Activated effector memory CD4-positive, alpha-beta T cell treated with anti-CD3 and anti-CD28 coated beads, Interleukin-2, amount 50 U/mL, for 16 hours (primary cell): Measurements from ENCODE around the gene GPATCH4.
A peak's percentile ranks its signal among the peaks of the same experiment; 100 is the strongest.
"Not testable (repeated sequence)": the region's sequence is repeated elsewhere in the genome, so short reads cannot be mapped to it uniquely, and the experiment has no call there.

ENCODE experiments used
- DNase-seq: peaks from one replicate; pipeline ENCODE4 v3.0.0-alpha.2; 2020

The GPATCH4 gene

DNA sequence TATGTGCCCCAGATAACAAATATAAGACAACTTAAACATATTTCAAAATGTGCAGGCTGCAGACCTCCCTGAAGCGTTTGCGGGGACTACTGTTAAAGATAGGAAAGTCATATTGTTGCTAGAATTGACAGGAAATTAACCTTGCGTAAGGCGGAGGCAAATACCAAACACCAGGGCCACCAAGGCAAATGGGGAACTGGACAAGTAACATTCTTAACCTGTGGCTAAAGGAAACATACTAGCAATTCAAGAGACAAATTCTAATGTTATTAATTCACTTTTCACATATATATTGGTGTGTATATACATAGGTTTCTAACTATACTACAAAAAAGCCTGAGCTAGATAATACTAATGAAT lies 24.8 kb upstream of the GPATCH4 start:
- no peak for DNase-seq

GRCh38 chr1:156625436-156626078 lies 24.3 kb upstream of the GPATCH4 start:
- peak; percentile 88 for DNase-seq

- peak; percentile 61 for DNase-seq
Observed at GRCh38 chr1:156624814-156625435, 23.6 kb upstream of the GPATCH4 start.

DNA sequence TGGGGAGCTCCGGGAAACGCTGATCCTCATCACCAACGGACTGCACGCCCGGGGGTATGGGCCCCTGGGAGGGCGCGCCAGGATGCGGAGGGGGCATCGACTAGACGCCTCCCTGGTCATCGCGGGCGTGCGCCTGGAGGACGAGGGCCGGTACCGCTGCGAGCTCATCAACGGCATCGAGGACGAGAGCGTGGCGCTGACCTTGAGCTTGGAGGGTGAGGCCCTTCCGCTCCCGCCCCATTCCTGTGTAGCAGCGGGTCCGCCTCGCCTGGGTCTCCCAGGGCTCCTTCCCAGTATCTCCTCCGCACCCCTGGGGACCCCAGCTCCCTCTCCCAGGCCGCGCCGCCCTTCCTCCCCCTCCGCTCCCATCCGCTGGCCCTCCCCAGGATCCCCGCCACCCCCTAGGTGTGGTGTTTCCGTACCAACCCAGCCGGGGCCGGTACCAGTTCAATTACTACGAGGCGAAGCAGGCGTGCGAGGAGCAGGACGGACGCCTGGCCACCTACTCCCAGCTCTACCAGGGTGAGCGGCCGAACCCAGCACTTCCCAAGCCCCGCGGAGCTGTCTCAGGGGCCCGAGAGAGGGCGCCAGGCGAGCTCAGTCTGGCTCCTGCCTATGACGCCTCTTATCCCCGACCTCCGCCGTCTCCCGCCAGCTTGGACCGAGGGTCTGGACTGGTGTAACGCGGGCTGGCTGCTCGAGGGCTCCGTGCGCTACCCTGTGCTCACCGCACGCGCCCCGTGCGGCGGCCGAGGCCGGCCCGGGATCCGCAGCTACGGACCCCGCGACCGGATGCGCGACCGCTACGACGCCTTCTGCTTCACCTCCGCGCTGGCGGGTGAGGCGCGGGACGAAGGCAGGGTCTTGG lies 22.9 kb upstream of the GPATCH4 start:
- DNase-seq: peak; percentile 74

DNA sequence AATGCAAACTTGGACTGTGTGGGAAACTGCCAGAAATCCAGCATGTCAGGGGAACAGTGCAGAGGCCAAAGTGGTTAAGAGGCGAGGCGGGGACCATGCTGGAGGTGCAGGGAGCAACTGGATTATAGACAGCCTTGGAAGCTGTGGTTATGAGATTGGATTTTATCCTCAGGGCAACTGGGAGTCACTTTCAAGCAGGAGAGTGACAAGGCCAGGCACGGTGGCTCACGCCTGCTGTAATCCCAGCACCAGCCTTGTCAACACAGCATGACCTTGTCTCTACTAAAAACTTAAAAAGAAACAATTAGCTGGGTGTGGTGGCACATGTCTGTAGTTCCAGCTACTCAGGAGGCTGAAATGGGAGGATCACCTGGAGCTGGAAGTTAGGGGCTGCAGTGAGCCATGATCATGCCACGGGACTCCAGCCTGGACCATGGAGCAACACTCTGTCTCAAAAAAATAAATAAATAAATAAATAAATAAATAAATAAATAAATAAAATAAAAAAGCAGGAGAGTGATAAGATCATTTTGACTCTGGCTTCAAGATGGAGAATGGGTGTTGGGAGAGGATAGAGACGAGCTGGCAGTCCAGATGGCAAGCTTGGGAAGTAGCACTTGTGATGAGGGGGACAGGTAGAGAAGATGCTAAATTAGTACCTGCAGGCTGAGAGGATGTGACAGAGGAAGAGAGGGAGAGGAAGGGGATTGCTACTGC lies 21.5 kb upstream of the GPATCH4 start:
- no peak for DNase-seq

DNA sequence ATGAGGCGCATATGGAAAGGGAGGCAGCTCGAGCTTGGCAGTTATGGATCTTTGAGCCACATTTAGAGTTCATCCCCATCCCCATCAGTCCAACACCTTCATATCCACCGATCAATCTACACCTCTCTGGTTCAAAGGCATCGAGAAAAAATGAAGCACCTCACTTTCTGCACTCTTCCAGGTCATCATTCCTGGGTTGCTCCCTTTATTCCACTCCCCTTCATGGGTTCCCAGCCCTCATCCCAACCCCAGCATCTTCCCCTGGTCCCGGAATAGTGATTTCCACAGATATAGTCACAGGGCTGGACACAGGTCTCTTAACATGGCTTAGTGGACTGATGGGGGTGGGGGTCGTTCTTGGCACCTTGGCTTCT lies 18.3 kb upstream of the GPATCH4 start:
- no peak for DNase-seq

GRCh38 chr1:156618853-156619581 lies 17.7 kb upstream of the GPATCH4 start, which contains the start of gene HAPLN2:
Gene HAPLN2, plus strand, starts transcription at chr1:156619415. Its CDS starts 4,076 bp downstream, at chr1:156623491.
- DNase-seq: peak; percentile 67

- DNase-seq: no peak
Observed at GRCh38 chr1:156616463-156616862, 15.2 kb upstream of the GPATCH4 start.

DNA sequence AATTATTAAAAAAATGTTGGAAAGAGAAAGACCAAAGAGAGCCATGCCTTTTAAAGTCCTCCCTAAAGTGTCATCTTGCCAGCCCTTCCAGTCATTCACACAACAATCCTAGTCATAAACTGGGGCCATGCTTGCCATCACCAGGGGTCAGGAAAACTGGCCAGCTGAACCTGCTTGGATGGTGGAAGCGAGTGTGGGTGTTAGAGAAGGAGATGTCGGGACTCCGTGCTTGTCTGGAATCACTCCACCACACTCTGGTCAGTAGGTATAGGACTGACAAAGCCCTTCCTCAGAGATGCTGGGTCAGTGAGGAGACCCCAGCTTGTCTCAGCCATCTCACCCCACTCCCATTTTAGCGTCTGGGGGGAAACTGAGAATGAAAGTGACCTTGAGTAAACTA lies 14.7 kb upstream of the GPATCH4 start:
- DNase-seq: no peak

- DNase-seq: no peak
Observed at GRCh38 chr1:156612666-156613065, 11.4 kb upstream of the GPATCH4 start.

GRCh38 chr1:156610072-156610471 lies 8.8 kb upstream of the GPATCH4 start:
- DNase-seq: not testable (repeated sequence)

DNA sequence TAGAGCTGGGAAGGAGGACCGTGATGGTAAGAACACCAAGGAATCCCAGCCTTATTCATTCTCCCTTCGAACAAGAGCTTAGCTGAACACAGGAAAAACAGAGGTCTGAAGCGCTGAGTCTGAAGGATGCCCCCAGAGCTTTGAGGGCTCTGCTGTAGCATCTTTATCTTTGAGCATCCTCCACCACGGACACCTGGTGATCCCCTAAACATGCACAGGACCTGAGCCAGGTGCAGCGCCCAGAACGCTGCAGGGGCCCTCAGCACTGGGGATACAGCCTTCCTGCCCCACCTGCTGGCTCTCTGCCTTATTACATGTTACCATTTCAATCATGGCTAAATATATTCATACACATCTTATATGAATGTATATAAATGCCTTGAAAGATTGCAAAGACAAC lies 7.7 kb upstream of the GPATCH4 start:
- DNase-seq: peak; percentile 84

DNA sequence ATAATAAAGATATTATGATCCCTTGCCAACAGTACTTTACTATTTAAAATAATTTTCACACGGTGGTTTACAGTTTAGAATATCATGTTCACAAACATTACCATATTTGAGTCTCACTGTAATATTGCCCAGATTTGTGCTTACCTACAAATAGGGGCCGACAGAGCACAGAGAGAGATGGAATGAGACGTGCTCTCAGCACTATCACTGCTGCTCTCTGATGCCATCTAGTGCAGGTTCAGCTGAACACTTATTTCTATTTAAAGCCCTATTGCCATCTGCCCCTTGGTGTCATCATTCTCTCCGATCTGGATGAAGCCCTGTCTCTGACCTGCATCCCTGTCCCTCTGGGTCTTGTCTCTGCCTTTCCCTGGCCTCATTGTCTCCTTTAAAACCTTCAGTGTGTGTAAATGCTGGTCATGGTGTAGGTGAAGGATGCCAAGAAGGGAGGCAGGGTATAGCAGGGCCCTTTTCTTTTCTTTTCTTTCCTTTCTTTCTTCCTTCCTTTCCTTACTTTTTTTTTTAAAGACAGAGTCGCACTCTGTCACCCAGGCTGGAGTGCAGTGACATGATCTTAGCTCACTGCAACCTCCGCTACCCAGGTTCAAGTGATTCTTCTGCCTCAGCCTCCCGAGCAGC lies 6.9 kb upstream of the GPATCH4 start:
- DNase-seq: peak; percentile 76

DNA sequence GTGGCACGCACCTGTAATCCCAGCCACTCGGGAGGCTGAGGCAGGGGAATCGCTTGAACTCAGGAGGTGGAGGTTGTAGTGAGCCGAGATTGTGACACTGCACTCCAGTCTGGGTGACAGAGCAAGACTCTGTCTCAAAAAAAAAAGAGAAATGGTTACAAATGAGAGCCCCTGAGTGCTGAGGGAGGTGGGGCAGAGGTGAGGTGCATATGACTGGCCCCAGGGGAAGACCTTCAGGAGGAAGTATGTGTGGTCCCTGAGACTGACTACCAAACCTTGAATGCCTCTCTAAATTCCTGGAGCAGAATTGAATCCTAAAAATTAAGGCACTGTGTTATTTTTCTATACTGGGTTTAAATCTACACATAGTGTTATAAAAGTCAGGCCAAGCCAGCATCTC lies 6.1 kb upstream of the GPATCH4 start:
- DNase-seq: not testable (repeated sequence)

DNA sequence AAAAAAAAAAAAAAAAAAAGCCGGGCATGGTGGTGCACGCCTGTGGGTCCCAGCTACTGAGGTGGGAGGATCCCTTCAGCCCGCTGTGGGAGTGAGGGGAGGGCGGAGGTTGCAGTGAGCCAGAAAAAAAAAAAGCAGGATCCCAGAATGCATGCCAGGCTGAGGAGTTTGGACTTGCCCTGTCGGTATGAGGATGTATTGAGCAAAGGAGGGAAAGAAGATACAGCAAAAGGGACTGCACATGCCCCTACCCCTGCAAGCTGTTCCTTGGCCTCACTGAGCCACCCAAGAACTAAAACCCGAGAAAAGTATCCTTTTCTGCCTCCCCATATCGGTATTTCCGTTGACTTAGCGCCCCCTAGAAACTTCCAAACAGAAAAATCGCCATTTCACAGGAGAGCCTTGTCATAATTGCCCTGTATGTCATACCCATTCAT lies 1.3 kb upstream of the GPATCH4 start:
- DNase-seq: no peak

DNA sequence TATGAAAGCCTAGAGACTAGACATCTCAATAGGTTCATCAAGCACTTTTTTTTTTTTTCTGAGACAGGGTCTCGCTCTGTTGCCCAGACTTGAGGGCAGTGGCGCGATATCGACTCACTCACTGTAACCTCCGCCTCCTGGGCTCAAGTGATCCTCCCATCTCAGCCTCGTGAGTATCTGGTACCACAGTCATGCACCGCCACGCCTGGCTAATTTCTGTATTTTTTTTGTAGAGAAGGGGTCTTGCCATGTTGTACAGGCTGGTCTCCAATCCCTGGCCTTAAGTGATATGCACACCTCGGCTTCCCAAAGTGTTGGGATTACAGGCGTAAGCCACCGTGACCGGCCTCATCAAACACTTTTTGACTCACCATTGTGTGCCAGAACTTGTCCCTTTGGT lies 613 bp upstream of the GPATCH4 start:
- DNase-seq: no peak

- no peak for DNase-seq
Observed at GRCh38 chr1:156600733-156601121, 552 bp downstream of the GPATCH4 start.

DNA sequence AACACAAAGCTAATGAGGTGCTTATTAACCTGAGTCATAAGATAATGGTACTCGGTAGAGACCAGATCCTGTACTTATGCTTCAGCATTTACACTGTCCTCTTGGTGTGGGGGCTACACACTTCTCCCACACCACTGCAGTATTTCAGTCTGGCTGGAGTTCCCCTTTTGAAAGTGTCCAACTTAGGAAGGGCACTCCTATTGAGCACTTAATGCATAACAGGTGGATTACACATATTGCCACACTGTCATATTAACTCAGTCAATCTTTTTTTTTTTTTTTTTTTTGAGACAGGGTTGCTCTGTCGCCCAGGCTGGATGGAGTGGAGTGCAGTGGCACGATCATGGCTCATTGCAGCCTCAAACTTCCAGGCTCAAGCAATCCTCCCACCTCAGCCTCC lies 1.5 kb downstream of the GPATCH4 start:
- DNase-seq: no peak

- no peak for DNase-seq
Observed at GRCh38 chr1:156598731-156599432, 2.4 kb downstream of the GPATCH4 start.

GRCh38 chr1:156598125-156598524 lies 3.2 kb downstream of the GPATCH4 start:
- DNase-seq: no peak

- DNase-seq: no peak
Observed at GRCh38 chr1:156596426-156596825, 4.9 kb downstream of the GPATCH4 start.
